ENCODE results near the gene PURA. TPM values are rescaled to one million over a fixed set of nuclear protein-coding genes. Genes with fewer than 3 reads are reported as not detected.
"Not testable (repeated sequence)": the region's sequence is repeated elsewhere in the genome, so short reads cannot be mapped to it uniquely, and the experiment has no call there.

Gene PURA
- total and polyA plus RNA-seq, 10 donors: 2.8 to 36.2 (median 23.1) TPM

DNA sequence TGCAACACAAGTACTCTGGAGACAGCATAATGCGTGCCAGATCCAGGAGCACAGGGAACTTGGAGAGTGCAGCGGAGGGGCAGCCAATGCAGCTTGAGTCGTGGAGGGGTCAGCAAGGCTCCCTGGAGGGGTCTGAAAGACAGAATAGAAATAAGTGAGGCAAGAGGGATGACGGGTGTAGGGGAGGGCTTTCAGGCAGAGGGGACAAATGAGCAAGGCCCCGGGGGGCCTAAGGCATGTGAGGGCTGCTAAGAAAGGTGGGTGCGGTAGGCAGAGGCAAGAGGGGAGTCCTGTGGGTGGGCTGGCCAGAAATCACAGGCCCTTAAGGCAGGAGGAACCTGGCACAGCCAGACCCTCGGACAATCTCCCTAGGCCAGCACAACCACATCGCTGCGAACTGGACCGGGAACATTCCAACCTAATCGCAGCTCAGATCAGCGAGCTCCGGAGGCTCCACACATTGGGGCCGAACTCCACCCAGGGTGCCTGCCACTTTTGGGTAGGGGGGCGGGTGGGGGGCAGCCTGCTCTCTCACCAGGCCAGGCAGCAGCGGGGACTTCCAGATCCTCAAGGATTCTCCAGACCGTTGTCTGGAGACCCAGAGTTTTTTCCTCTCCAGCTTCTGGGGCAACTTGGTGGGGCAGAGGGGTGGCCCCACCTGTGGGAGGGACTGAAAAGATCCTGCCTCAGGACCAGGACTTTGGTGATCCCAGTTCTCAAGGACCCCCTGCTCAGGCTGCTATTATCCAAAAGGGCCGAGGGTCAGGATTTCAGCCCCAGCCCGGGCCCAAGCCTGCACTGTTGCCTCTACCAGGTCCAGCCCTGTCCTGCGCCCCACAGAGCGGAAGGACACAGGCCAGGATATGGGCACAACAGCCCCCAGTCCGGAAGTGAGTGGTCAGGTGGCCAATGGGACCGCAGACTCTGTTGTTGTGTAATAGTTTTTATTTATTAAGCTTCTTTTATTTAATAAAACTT lies 38.4 kb downstream of the PURA start:
- H3K27me3 ChIP-seq (replicated peaks in 1 of 7): no peaks in the 10 kb centered on the region
- H3K4me3 ChIP-seq: no peak overlapping the region
- H3K4me1 ChIP-seq: peaks cover 0 to 30% (median 9%) of the 10 kb centered on the region in 6 donors
- H3K27ac ChIP-seq: no peak overlapping the region
- no peaks in the 10 kb centered on the region for H3K9me3 ChIP-seq
- DNase-seq: no peak
- TF ChIP-seq, protein P1, sequence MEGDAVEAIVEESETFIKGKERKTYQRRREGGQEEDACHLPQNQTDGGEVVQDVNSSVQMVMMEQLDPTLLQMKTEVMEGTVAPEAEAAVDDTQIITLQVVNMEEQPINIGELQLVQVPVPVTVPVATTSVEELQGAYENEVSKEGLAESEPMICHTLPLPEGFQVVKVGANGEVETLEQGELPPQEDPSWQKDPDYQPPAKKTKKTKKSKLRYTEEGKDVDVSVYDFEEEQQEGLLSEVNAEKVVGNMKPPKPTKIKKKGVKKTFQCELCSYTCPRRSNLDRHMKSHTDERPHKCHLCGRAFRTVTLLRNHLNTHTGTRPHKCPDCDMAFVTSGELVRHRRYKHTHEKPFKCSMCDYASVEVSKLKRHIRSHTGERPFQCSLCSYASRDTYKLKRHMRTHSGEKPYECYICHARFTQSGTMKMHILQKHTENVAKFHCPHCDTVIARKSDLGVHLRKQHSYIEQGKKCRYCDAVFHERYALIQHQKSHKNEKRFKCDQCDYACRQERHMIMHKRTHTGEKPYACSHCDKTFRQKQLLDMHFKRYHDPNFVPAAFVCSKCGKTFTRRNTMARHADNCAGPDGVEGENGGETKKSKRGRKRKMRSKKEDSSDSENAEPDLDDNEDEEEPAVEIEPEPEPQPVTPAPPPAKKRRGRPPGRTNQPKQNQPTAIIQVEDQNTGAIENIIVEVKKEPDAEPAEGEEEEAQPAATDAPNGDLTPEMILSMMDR (IDR thresholded peaks at IDR 0.05 in 8 of 11, conservative IDR thresholded peaks at IDR 0.05 in 3 of 11): no peak
- TF ChIP-seq POLR2A (IDR thresholded peaks at IDR 0.05): no peak
- no peak for TF ChIP-seq POLR2AphosphoS5 (IDR thresholded peaks at IDR 0.05)
- intact Hi-C loops (cut with DNase I; ENCODE audit: low total_unique reads): no loop called here
- 71 to 80% (median 73%) methylated on average over 18 to 23 of the region's 23 CpGs for WGBS, 5 donors
- H3K36me3 ChIP-seq: no peaks in the 10 kb centered on the region

DNA sequence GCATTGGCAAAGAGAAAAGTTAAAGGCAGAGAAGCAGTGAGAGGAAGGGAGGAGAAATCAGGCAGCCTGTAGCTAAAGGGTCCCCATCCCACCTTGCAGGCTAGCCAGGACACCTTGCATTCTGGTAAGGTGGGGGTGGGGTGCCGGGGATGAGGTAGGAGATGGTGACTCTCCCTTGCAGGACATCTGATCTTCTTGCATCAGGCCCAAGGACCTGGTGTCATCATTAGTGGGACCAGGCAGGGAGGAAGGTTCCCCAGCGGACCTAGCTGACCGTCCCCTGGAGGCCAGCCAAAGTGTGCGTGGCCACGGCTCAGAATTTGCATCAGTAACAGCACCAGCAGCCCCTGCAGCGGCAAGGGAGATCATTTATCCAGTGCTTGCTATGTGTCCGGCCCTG lies 39.3 kb downstream of the PURA start:
- TF ChIP-seq, protein P1 (IDR thresholded peaks at IDR 0.05 in 8 of 11, conservative IDR thresholded peaks at IDR 0.05 in 3 of 11): no peak
- no peak for TF ChIP-seq POLR2A (IDR thresholded peaks at IDR 0.05)
- TF ChIP-seq POLR2AphosphoS5 (IDR thresholded peaks at IDR 0.05): no peak
- Histone ChIP-seq H3K27ac (no peak overlapping the region), H3K4me3 (no peak overlapping the region), H3K4me1 (peaks cover 0 to 34% (median 13%) of the 10 kb centered on the region in 6 donors), H3K27me3 (replicated peaks in 1 of 7) (no peaks in the 10 kb centered on the region), H3K9me3 (no peaks in the 10 kb centered on the region), H3K36me3 (no peaks in the 10 kb centered on the region)
- intact Hi-C loops (cut with DNase I; ENCODE audit: low total_unique reads): no loop called here
- WGBS, 5 donors: 59 to 72% (median 65%) methylated on average over 6 to 7 of the region's 7 CpGs
- DNase-seq: no peak

DNA sequence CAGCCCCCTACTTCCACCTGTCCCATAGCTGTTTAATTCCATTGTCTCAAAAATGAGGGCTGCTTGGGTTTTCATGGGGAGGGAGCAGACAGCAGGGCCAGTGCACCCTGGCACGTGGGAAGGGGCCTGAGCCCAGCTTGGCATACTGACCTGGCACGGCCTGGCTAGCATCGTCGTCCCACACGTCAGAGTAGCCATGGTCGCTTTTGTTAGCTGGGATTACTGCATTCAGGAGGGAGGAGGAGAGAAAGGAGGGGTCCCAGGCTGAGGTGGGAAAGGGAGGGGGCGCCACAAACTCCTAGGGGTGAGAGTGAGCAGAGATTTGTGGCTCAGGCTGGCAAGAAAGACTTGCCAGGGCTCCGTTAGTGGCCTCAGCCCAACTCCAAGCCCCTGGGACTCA lies 40.0 kb downstream of the PURA start:
- 75 to 83% (median 82%) methylated on average over 7 to 8 of the region's 8 CpGs for WGBS, 5 donors
- Histone ChIP-seq H3K9me3 (no peaks in the 10 kb centered on the region), H3K27ac (no peak overlapping the region), H3K27me3 (replicated peaks in 1 of 7) (no peaks in the 10 kb centered on the region), H3K4me1 (peaks cover 0 to 34% (median 13%) of the 10 kb centered on the region in 6 donors), H3K36me3 (no peaks in the 10 kb centered on the region), H3K4me3 (no peak overlapping the region)
- no peak for DNase-seq
- no peak for TF ChIP-seq POLR2A (IDR thresholded peaks at IDR 0.05)
- no peak for TF ChIP-seq POLR2AphosphoS5 (IDR thresholded peaks at IDR 0.05)
- TF ChIP-seq, protein P1 (IDR thresholded peaks at IDR 0.05 in 8 of 11, conservative IDR thresholded peaks at IDR 0.05 in 3 of 11): no peak
- intact Hi-C loops (cut with DNase I; ENCODE audit: low total_unique reads): no loop called here

DNA sequence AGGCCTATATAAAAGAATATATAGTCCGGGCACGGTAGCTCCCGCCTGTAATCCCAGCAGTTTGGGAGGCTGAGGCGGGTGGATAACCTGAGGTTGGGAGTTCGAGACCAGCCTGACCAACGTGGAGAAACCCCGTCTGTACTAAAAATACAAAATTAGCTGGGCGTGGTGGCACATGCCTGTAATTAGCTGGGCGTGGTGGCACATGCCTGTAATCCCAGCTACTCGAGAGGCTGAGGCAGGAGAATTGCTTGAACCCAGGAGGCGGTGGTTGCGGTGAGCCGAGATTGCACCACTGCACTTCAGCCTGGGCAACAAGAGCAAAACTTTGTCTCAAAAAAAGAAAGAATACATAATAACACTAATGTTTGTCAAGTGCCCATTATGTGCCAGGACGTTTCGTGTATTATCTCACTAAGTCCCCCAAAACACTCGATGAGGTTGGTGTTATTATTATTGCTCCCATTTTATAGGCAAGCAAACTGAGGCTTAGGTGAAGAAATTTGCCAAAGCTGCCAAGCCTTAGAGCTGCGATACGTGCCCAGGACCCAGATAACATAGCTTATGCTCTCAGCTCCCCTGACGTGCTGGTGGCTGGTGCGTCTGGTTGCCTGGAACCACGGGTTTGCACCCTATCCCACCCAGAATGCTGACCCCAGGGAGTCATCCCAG lies 40.9 kb downstream of the PURA start:
- DNase-seq; H3K36me3 ChIP-seq; intact Hi-C loops (cut with DNase I; ENCODE audit: low total_unique reads); H3K4me3 ChIP-seq; H3K9me3 ChIP-seq; H3K27me3 ChIP-seq (replicated peaks in 1 of 7); H3K27ac ChIP-seq: not testable (repeated sequence)
- H3K4me1 ChIP-seq: peaks cover 0 to 34% (median 13%) of the 10 kb centered on the region in 6 donors
- 89 to 93% (median 91%) methylated on average over 21 of the region's 21 CpGs for WGBS, 5 donors

Data from spleen (tissue), 11 donors.